Measurements from ENCODE around the gene SEMA3A. TPM values are rescaled to one million over a fixed set of nuclear protein-coding genes. Genes with fewer than 3 reads are reported as not detected.
"Not testable (repeated sequence)": the region's sequence is repeated elsewhere in the genome, so short reads cannot be mapped to it uniquely, and the experiment has no call there.

SEMA3A gene
- total and polyA plus RNA-seq, 4 donors, result 11.7 to 32.0 (median 24.1) TPM

- DNase-seq (ENCODE audit: low read depth in 4 of 6, low spot score in 6 of 6), result peak in 1 of 6 donors; percentile 75
- no peak overlapping the region for H3K27ac ChIP-seq (ENCODE audit: low read depth, low read length)
- no peaks in the 10 kb centered on the region for H3K4me1 ChIP-seq (ENCODE audit: control insufficient read depth, insufficient read depth, low read length)
- no peaks in the 10 kb centered on the region for H3K27me3 ChIP-seq (ENCODE audit: control insufficient read depth, insufficient read depth, low read length)
- H3K36me3 ChIP-seq (ENCODE audit: control insufficient read depth, insufficient read depth, low read length), result no peaks in the 10 kb centered on the region
- peaks cover 3% of the 10 kb centered on the region for H3K9me3 ChIP-seq (ENCODE audit: control insufficient read depth, insufficient read depth, low read length)
- no CpG with 5 or more reads among the region's 2 CpGs for WGBS (ENCODE audit: insufficient coverage)
- H3K4me3 ChIP-seq (ENCODE audit: low read depth, low read length), result no peak overlapping the region
Observed at GRCh38 chr7:84170646-84171045, 23.9 kb downstream of the SEMA3A start.

GRCh38 chr7:84162584-84162983, 32.0 kb downstream of the SEMA3A start:
- Histone ChIP-seq H3K9me3 (ENCODE audit: control insufficient read depth, insufficient read depth, low read length) (no peaks in the 10 kb centered on the region), H3K4me1 (ENCODE audit: control insufficient read depth, insufficient read depth, low read length) (no peaks in the 10 kb centered on the region), H3K27me3 (ENCODE audit: control insufficient read depth, insufficient read depth, low read length) (no peaks in the 10 kb centered on the region), H3K4me3 (ENCODE audit: low read depth, low read length) (no peak overlapping the region), H3K27ac (ENCODE audit: low read depth, low read length) (no peak overlapping the region), H3K36me3 (ENCODE audit: control insufficient read depth, insufficient read depth, low read length) (no peaks in the 10 kb centered on the region)
- DNase-seq (ENCODE audit: low read depth in 4 of 6, low spot score in 6 of 6), result no peak
- WGBS (ENCODE audit: insufficient coverage), result no CpG with 5 or more reads among the region's 1 CpG

- no peaks in the 10 kb centered on the region for H3K4me1 ChIP-seq (ENCODE audit: control insufficient read depth, insufficient read depth, low read length)
- no peaks in the 10 kb centered on the region for H3K27me3 ChIP-seq (ENCODE audit: control insufficient read depth, insufficient read depth, low read length)
- H3K4me3 ChIP-seq (ENCODE audit: low read depth, low read length), result no peak overlapping the region
- no peak overlapping the region for H3K27ac ChIP-seq (ENCODE audit: low read depth, low read length)
- no peaks in the 10 kb centered on the region for H3K36me3 ChIP-seq (ENCODE audit: control insufficient read depth, insufficient read depth, low read length)
- no peaks in the 10 kb centered on the region for H3K9me3 ChIP-seq (ENCODE audit: control insufficient read depth, insufficient read depth, low read length)
- DNase-seq (ENCODE audit: low read depth in 4 of 6, low spot score in 6 of 6), result no peak
Observed at GRCh38 chr7:84162125-84162524, 32.5 kb downstream of the SEMA3A start.

- Histone ChIP-seq H3K27me3 (ENCODE audit: control insufficient read depth, insufficient read depth, low read length) (no peaks in the 10 kb centered on the region), H3K4me3 (ENCODE audit: low read depth, low read length) (no peak overlapping the region), H3K36me3 (ENCODE audit: control insufficient read depth, insufficient read depth, low read length) (no peaks in the 10 kb centered on the region), H3K9me3 (ENCODE audit: control insufficient read depth, insufficient read depth, low read length) (no peaks in the 10 kb centered on the region), H3K4me1 (ENCODE audit: control insufficient read depth, insufficient read depth, low read length) (no peaks in the 10 kb centered on the region), H3K27ac (ENCODE audit: low read depth, low read length) (no peak overlapping the region)
- no CpG with 5 or more reads among the region's 1 CpG for WGBS (ENCODE audit: insufficient coverage)
- no peak for DNase-seq (ENCODE audit: low read depth in 4 of 6, low spot score in 6 of 6)
Observed at GRCh38 chr7:84161398-84161797, 33.2 kb downstream of the SEMA3A start.

DNA sequence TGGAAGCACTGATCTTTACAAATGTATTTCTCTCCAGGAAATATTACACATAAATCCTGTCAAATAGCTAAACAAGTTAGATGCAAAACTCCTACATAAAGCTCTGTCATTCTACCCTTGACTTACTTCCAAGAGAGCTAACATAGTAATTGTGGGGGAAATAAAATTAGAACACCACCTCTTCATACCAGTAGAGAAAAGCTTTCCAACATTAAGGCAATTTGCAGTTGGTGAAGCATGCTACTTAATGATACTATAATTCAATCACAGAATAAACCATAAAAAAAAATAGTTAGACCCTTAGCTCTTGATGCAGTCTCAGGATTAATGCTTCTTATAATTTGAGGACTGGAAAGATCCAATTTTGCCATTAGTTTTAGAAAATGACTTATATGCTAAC, 35.2 kb downstream of the SEMA3A start:
- Histone ChIP-seq H3K27me3 (ENCODE audit: control insufficient read depth, insufficient read depth, low read length) (no peaks in the 10 kb centered on the region), H3K4me1 (ENCODE audit: control insufficient read depth, insufficient read depth, low read length) (no peaks in the 10 kb centered on the region), H3K4me3 (ENCODE audit: low read depth, low read length) (no peak overlapping the region), H3K9me3 (ENCODE audit: control insufficient read depth, insufficient read depth, low read length) (no peaks in the 10 kb centered on the region), H3K27ac (ENCODE audit: low read depth, low read length) (no peak overlapping the region), H3K36me3 (ENCODE audit: control insufficient read depth, insufficient read depth, low read length) (no peaks in the 10 kb centered on the region)
- DNase-seq (ENCODE audit: low read depth in 4 of 6, low spot score in 6 of 6), result peak in 1 of 6 donors; percentile 46

DNA sequence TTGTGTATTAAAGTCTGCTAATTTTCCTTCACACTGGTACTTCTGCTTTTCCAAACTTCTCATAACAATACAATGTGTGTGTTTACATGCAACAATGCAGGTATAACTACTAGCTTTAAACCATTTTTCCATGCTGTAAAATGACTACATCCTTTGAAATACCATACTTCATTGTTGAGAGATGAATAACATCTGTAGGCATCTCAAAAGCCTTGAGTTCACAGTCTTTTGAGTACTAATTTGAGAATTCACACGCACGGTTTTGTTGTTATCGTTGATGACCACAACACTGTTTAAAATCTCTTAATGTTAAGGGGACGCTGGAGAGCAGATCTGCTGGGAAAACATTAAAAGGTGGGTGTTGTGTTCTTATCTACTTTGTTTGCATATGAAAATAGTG, 37.4 kb downstream of the SEMA3A start:
- 73% methylated on average over 3 of the region's 4 CpGs for WGBS (ENCODE audit: insufficient coverage)
- no peak for DNase-seq (ENCODE audit: low read depth in 4 of 6, low spot score in 6 of 6)
- H3K4me3 ChIP-seq (ENCODE audit: low read depth, low read length), result no peak overlapping the region
- no peaks in the 10 kb centered on the region for H3K36me3 ChIP-seq (ENCODE audit: control insufficient read depth, insufficient read depth, low read length)
- no peaks in the 10 kb centered on the region for H3K4me1 ChIP-seq (ENCODE audit: control insufficient read depth, insufficient read depth, low read length)
- no peak overlapping the region for H3K27ac ChIP-seq (ENCODE audit: low read depth, low read length)
- no peaks in the 10 kb centered on the region for H3K9me3 ChIP-seq (ENCODE audit: control insufficient read depth, insufficient read depth, low read length)
- H3K27me3 ChIP-seq (ENCODE audit: control insufficient read depth, insufficient read depth, low read length), result no peaks in the 10 kb centered on the region

DNA sequence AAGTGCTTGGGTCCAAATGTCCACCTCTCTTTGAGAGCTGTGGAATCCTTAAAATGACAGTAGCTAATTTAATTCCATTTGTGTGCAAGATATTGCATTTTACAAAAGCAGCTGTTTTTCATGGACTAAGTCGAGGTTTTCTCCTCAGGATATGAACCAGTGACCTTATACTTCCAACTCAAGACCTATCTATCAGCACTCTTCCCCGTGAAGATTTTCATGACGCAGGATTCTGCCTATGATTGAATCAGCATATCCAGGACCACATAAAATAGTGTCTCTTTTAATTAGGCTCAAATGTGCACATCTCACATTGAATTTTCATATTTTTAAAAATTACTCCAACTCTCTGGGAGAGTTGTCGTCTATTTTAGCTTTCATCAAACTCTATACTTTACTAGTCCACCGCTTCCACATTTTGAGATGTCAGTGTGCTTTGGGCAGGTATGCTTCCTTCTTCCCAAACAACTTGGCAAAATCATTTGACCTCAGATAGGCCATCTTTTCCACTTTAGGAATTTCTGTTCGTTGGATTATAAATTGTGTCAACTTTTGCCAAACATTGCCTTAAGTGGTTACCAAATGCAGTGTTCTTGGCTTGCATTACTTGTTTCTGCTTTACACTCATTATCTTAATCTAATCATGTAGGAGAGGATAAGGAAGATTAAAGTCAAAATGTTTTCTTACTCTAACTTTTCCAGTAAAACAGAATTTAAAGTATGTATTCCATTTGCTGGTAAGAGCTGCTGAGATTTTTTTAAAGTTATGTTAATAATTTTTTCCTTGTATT, 39.4 kb downstream of the SEMA3A start:
- no peaks in the 10 kb centered on the region for H3K27me3 ChIP-seq (ENCODE audit: control insufficient read depth, insufficient read depth, low read length)
- no peaks in the 10 kb centered on the region for H3K36me3 ChIP-seq (ENCODE audit: control insufficient read depth, insufficient read depth, low read length)
- no peaks in the 10 kb centered on the region for H3K4me1 ChIP-seq (ENCODE audit: control insufficient read depth, insufficient read depth, low read length)
- no peak overlapping the region for H3K27ac ChIP-seq (ENCODE audit: low read depth, low read length)
- WGBS (ENCODE audit: insufficient coverage), result 87% methylated on average over 5 of the region's 6 CpGs
- DNase-seq (ENCODE audit: low read depth in 4 of 6, low spot score in 6 of 6), result no peak
- no peak overlapping the region for H3K4me3 ChIP-seq (ENCODE audit: low read depth, low read length)
- no peaks in the 10 kb centered on the region for H3K9me3 ChIP-seq (ENCODE audit: control insufficient read depth, insufficient read depth, low read length)

DNA sequence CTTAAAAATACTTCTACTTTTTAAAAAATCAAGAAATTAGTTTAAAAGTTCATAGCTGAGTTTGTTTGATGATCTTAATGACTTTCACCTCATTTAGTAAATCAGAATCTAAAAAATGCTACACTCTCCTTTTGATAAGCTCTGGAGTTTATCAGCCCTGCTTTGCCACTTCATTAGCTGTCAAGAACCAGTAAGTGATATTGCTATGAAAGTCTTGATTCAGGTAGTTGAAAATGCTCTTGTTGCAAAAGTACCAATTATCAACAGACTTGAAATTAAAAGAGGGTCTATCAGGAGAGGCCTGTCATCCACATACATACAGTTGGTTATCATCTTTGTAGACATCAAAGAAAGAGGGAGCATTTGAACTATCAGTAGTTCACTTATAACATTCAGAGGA, 41.6 kb downstream of the SEMA3A start:
- no peaks in the 10 kb centered on the region for H3K9me3 ChIP-seq (ENCODE audit: control insufficient read depth, insufficient read depth, low read length)
- H3K4me3 ChIP-seq (ENCODE audit: low read depth, low read length), result no peak overlapping the region
- no peak overlapping the region for H3K27ac ChIP-seq (ENCODE audit: low read depth, low read length)
- H3K36me3 ChIP-seq (ENCODE audit: control insufficient read depth, insufficient read depth, low read length), result no peaks in the 10 kb centered on the region
- H3K4me1 ChIP-seq (ENCODE audit: control insufficient read depth, insufficient read depth, low read length), result no peaks in the 10 kb centered on the region
- no peaks in the 10 kb centered on the region for H3K27me3 ChIP-seq (ENCODE audit: control insufficient read depth, insufficient read depth, low read length)
- no peak for DNase-seq (ENCODE audit: low read depth in 4 of 6, low spot score in 6 of 6)

GRCh38 chr7:84150370-84150769, 44.2 kb downstream of the SEMA3A start:
- 100% methylated on average over 5 of the region's 22 CpGs for WGBS (ENCODE audit: insufficient coverage)
- H3K4me3 ChIP-seq (ENCODE audit: low read depth, low read length); DNase-seq (ENCODE audit: low read depth in 4 of 6, low spot score in 6 of 6): not testable (repeated sequence)

DNA sequence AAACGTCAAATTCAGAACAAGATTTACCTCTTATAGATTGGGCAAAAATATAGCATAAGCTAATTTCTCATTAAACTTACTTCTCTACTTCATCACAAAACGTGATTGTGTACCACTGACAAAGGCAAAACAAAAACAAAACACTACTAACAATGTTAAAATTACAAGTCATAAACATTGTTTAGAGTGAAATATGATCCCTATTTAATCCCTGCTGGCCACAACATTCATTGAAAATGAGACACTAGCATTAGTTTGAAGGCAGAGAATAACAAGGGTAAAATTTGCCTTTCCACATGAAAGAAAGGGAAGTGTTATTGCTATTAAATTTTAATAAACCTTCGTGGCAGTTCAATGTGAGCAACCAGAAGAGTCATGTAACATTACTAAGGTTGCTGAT, 45.0 kb downstream of the SEMA3A start:
- no CpG with 5 or more reads among the region's 3 CpGs for WGBS (ENCODE audit: insufficient coverage)
- Histone ChIP-seq H3K9me3 (ENCODE audit: control insufficient read depth, insufficient read depth, low read length) (no peaks in the 10 kb centered on the region), H3K27ac (ENCODE audit: low read depth, low read length) (no peak overlapping the region), H3K36me3 (ENCODE audit: control insufficient read depth, insufficient read depth, low read length) (no peaks in the 10 kb centered on the region), H3K27me3 (ENCODE audit: control insufficient read depth, insufficient read depth, low read length) (no peaks in the 10 kb centered on the region), H3K4me3 (ENCODE audit: low read depth, low read length) (no peak overlapping the region), H3K4me1 (ENCODE audit: control insufficient read depth, insufficient read depth, low read length) (no peaks in the 10 kb centered on the region)
- DNase-seq (ENCODE audit: low read depth in 4 of 6, low spot score in 6 of 6), result no peak

More at GRCh38 chr7:84150370-84150769, 44.2 kb downstream of the SEMA3A start:
- H3K36me3 ChIP-seq (ENCODE audit: control insufficient read depth, insufficient read depth, low read length); H3K27me3 ChIP-seq (ENCODE audit: control insufficient read depth, insufficient read depth, low read length); H3K27ac ChIP-seq (ENCODE audit: low read depth, low read length); H3K9me3 ChIP-seq (ENCODE audit: control insufficient read depth, insufficient read depth, low read length); H3K4me1 ChIP-seq (ENCODE audit: control insufficient read depth, insufficient read depth, low read length): not testable (repeated sequence)

Measured in spinal cord (tissue), 10 donors.